Endodermal cell (in vitro differentiated cells): ENCODE measurements around the gene CAPZB. TPM values are rescaled to one million over a fixed set of nuclear protein-coding genes. Genes with fewer than 3 reads are reported as not detected.

Experiments
- DNase-seq: peaks from one replicate; pipeline ENCODE4 v3.0.0-alpha.2; 2017
- H3K27ac ChIP-seq: 2 replicates; pipeline ENCODE4 v1.5.1; 2013; ENCODE audit warnings: mild to moderate bottlenecking, low read depth, low read length, moderate library complexity
- H3K27me3 ChIP-seq: 2 replicates; pipeline ENCODE4 v1.6.1; 2013; ENCODE audit warnings: mild to moderate bottlenecking, low read length, moderate library complexity; ENCODE audit not compliant: insufficient read depth, control insufficient read depth, poor library complexity, severe bottlenecking
- H3K36me3 ChIP-seq: 2 replicates; pipeline ENCODE4 v1.7.0; 2013; ENCODE audit warnings: mild to moderate bottlenecking, low read length, moderate library complexity; ENCODE audit not compliant: control insufficient read depth, insufficient read depth
- H3K4me1 ChIP-seq: one replicate; pipeline ENCODE4 v1.7.0; 2013; ENCODE audit warnings: low read length; ENCODE audit not compliant: control insufficient read depth, insufficient read depth
- H3K4me3 ChIP-seq: 2 replicates; pipeline ENCODE4 v1.5.1; 2013; ENCODE audit warnings: mild to moderate bottlenecking, low read length, moderate library complexity
- H3K9ac ChIP-seq: 2 replicates; pipeline ENCODE4 v1.6.1; 2013; ENCODE audit warnings: mild to moderate bottlenecking, low read length, moderate library complexity; ENCODE audit not compliant: poor library complexity, severe bottlenecking; ENCODE audit errors: extremely low read depth
- H3K9me3 ChIP-seq: 2 replicates; pipeline ENCODE4 v1.6.1; 2013; ENCODE audit warnings: mild to moderate bottlenecking, low read length, moderate library complexity; ENCODE audit not compliant: control insufficient read depth
- H3K27ac Mint-ChIP-seq: 2 replicates; pipeline ENCODE4 v1.8.0; 2020; ENCODE audit warnings: mixed read lengths
- H3K27me3 Mint-ChIP-seq: 2 replicates; pipeline ENCODE4 v1.8.0; 2021; ENCODE audit warnings: mild to moderate bottlenecking, mixed read lengths; ENCODE audit not compliant: insufficient read depth
- H3K36me3 Mint-ChIP-seq: 2 replicates; pipeline ENCODE4 v1.8.0; 2020; ENCODE audit warnings: low read depth, mixed read lengths
- H3K4me1 Mint-ChIP-seq: 2 replicates; pipeline ENCODE4 v1.8.0; 2020; ENCODE audit warnings: mixed read lengths
- H3K4me3 Mint-ChIP-seq: 2 replicates; pipeline ENCODE4 v1.8.0; 2020; ENCODE audit warnings: mild to moderate bottlenecking, moderate library complexity, mixed read lengths
- H3K9me3 Mint-ChIP-seq: 2 replicates; pipeline ENCODE4 v1.8.0; 2020; ENCODE audit warnings: mild to moderate bottlenecking, mixed read lengths
- WGBS, 2 experiments: methylation state at CpG; one replicate each; pipeline versions ENCODE4 v1.1.5 to v1.1.7; 2013; ENCODE audit warnings: missing lambda C conversion rate in 2 of 2, mixed read lengths in 1 of 2; ENCODE audit not compliant: insufficient coverage in 1 of 2, insufficient read length in 1 of 2; 5-methylcytosine and 5-hydroxymethylcytosine counted together
- total RNA-seq, 2 donors: library from RNA; stranded (reverse); fragmentation: NEBNext Ultra II Directional in 1 of 2; extraction: Animal tissue kit (Norgen Biotek cat#: 25700) in 1 of 2; gene quantifications; 2 replicates in 1 of 2; 3 replicates in 1 of 2; pipeline ENCODE4 v1.2.1, GENCODE V29; 2021
- TF ChIP-seq, protein P1 (sequence below): fragments of 200-600 bp; sonication (generic); conservative IDR thresholded peaks from 2 replicates; pipeline ENCODE4 v1.5.0; 2021; ENCODE audit warnings: antibody characterized with exemption, mild to moderate bottlenecking

CAPZB gene
- total RNA-seq, 2 donors from 2014 or later: 334 to 362 TPM

- no peaks in the 10 kb centered on the region for H3K27me3 ChIP-seq
- H3K4me3 ChIP-seq: no peak overlapping the region
- no peaks in the 10 kb centered on the region for H3K9me3 ChIP-seq
- peaks cover 25% of the 10 kb centered on the region for H3K36me3 ChIP-seq
- H3K27ac Mint-ChIP-seq: peak overlapping the region; percentile 50
- H3K9ac ChIP-seq: no peak overlapping the region
- no peaks in the 10 kb centered on the region for H3K9me3 Mint-ChIP-seq
- no peak overlapping the region for H3K4me3 Mint-ChIP-seq
- H3K36me3 Mint-ChIP-seq: peaks cover 21% of the 10 kb centered on the region
- TF ChIP-seq, protein P1, sequence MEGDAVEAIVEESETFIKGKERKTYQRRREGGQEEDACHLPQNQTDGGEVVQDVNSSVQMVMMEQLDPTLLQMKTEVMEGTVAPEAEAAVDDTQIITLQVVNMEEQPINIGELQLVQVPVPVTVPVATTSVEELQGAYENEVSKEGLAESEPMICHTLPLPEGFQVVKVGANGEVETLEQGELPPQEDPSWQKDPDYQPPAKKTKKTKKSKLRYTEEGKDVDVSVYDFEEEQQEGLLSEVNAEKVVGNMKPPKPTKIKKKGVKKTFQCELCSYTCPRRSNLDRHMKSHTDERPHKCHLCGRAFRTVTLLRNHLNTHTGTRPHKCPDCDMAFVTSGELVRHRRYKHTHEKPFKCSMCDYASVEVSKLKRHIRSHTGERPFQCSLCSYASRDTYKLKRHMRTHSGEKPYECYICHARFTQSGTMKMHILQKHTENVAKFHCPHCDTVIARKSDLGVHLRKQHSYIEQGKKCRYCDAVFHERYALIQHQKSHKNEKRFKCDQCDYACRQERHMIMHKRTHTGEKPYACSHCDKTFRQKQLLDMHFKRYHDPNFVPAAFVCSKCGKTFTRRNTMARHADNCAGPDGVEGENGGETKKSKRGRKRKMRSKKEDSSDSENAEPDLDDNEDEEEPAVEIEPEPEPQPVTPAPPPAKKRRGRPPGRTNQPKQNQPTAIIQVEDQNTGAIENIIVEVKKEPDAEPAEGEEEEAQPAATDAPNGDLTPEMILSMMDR: no peak
- no peaks in the 10 kb centered on the region for H3K27me3 Mint-ChIP-seq
- no peak overlapping the region for H3K27ac ChIP-seq
- WGBS, 2 experiments: 52 to 73% methylated on average over 5 to 7 of the region's 7 CpGs
- DNase-seq: peak; percentile 77
- H3K4me1 Mint-ChIP-seq: peaks cover 24% of the 10 kb centered on the region
- H3K4me1 ChIP-seq: peaks cover 10% of the 10 kb centered on the region
Measured at GRCh38 chr1:19400875-19401534, 84.3 kb downstream of the CAPZB start.

GRCh38 chr1:19400192-19400611 is 85.1 kb downstream of the CAPZB start:
- Histone ChIP-seq H3K27ac (no peak overlapping the region), H3K27me3 (no peaks in the 10 kb centered on the region), H3K9me3 (no peaks in the 10 kb centered on the region), H3K4me3 (no peak overlapping the region), H3K4me1 (peaks cover 10% of the 10 kb centered on the region), H3K9ac (no peak overlapping the region), H3K36me3 (peaks cover 26% of the 10 kb centered on the region)
- TF ChIP-seq, protein P1: no peak
- H3K4me1 Mint-ChIP-seq: peaks cover 26% of the 10 kb centered on the region
- H3K9me3 Mint-ChIP-seq: no peaks in the 10 kb centered on the region
- no peak for DNase-seq
- no peaks in the 10 kb centered on the region for H3K27me3 Mint-ChIP-seq
- WGBS, 2 experiments: 93 to 100% methylated on average over 3 to 11 of the region's 11 CpGs
- H3K36me3 Mint-ChIP-seq: peaks cover 20% of the 10 kb centered on the region
- no peak overlapping the region for H3K27ac Mint-ChIP-seq
- H3K4me3 Mint-ChIP-seq: no peak overlapping the region

DNA sequence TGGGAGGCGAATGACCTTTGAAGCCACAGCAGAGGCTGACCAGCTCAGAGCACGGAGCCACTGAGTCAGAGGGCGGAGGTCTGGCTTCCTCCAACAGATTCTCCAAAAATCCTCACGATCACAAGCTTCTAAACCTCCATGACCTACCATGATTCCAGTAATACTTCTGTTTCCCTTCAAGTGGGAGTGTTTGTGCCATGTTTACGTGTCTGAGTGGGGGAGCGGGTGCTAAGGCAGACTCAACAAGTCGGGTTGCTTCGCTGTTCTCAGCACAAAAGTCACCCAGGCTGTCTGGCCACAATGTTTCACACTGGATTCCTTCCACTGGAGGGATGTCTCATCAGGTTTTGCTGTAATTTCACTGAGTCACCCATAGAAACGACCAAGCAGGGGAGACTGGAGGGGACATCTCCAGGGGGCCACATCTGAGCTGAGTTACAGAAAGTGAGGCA is 87.0 kb downstream of the CAPZB start:
- H3K4me3 ChIP-seq: no peak overlapping the region
- Mint-ChIP-seq H3K9me3 (no peaks in the 10 kb centered on the region), H3K4me1 (peaks cover 24% of the 10 kb centered on the region), H3K27ac (peak overlapping the region; percentile 36), H3K36me3 (peaks cover 13% of the 10 kb centered on the region), H3K27me3 (no peaks in the 10 kb centered on the region), H3K4me3 (no peak overlapping the region)
- peaks cover 10% of the 10 kb centered on the region for H3K4me1 ChIP-seq
- H3K27ac ChIP-seq: no peak overlapping the region
- no peak overlapping the region for H3K9ac ChIP-seq
- H3K36me3 ChIP-seq: peaks cover 20% of the 10 kb centered on the region
- DNase-seq: no peak
- TF ChIP-seq, protein P1: no peak
- H3K27me3 ChIP-seq: no peaks in the 10 kb centered on the region
- WGBS, 2 experiments: 94% methylated on average over 8 to 9 of the region's 9 CpGs
- no peaks in the 10 kb centered on the region for H3K9me3 ChIP-seq
